ENCODE data around the gene GTPBP4.
"Not testable (repeated sequence)": the region's sequence is repeated elsewhere in the genome, so short reads cannot be mapped to it uniquely, and the experiment has no call there.

GTPBP4 gene

GRCh38 chr10:1063232-1063865 is 75.1 kb downstream of the GTPBP4 start:
- DNase-seq = peak in 1 of 2 experiments; percentile 8

- no peak for DNase-seq
Measured at GRCh38 chr10:1064964-1065247, 76.7 kb downstream of the GTPBP4 start.

GRCh38 chr10:1066734-1067133 is 78.5 kb downstream of the GTPBP4 start:
- not testable (repeated sequence) for DNase-seq

- no peak for DNase-seq
Measured at GRCh38 chr10:1068380-1069361, 80.4 kb downstream of the GTPBP4 start.

Data from activated CD4-positive, alpha-beta T cell treated with anti-CD3 and anti-CD28 coated beads, Interleukin-2, amount 50 U/mL, for 4 hours (primary cell).